T47D (cell line): ENCODE measurements around the gene EXOC4.

ENCODE experiments used
- DNase-seq, 2 experiments: peaks; one replicate each; pipeline versions ENCODE4 v3.0.0 to v3.0.0-alpha.2; 2011 to 2012; ENCODE audit warnings: low read depth in 1 of 2, low spot score in 1 of 2
- JUND ChIP-seq: IDR thresholded peaks from 2 replicates; pipeline ENCODE4 v1.6.1; 2012; ENCODE audit warnings: low read depth
- in situ Hi-C: cut with HindIII; loops from 2 replicates; pipeline ENCODE4 v1.10.0; 2016; ENCODE audit warnings: low sequenced_read_pairs, low pct_unique_long_range_greater_than_20kb

The EXOC4 gene

GRCh38 chr7:133364959-133365690 lies 112.2 kb downstream of the EXOC4 start:
- TF ChIP-seq JUND, result no peak
- DNase-seq, result no peak
- in situ Hi-C loops, result no loop called here

DNA sequence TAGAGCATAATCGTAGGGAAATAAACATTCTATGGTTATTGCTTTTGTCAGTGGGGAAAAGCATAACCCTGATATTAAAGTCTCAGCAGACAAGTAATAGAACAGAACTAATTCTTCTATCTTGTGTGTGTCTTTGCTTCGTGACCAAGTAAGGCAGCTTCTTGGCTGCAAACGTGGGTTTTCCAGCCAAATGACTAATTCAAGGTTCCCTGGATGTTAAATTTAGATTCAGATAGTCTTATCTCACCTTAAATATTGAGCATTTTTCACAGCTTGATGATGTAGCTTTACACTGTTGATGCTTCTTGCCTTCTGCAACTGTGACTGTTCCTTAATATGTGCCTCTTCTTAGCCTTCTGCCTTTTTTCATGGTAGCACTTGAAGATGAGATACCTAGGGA lies 113.0 kb downstream of the EXOC4 start:
- TF ChIP-seq JUND, result no peak
- in situ Hi-C loops, result no loop called here
- no peak for DNase-seq

DNA sequence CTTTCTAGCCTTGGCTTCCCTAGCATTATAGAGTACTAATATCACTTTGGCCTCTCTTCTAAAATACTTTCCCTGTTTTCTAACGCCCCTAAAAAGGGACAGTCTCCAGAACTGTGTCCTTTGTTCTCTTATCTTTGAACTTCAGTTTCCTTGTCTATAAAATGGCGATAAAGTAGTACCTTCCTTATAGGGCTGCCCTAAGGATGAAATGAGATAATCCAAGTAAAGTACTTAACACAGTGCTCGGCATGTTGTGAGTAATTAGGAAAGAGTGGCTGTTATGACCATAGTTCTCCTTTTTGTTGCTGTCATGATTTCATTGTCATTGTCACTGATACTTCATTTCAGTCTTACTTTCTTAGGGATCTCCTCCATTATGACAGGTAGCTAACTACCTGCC lies 114.7 kb downstream of the EXOC4 start:
- DNase-seq, result no peak
- in situ Hi-C loops, result no loop called here
- TF ChIP-seq JUND, result no peak

- no peak for TF ChIP-seq JUND
- no peak for DNase-seq
- in situ Hi-C loops, result no loop called here
Measured at GRCh38 chr7:133369130-133369529, 116.3 kb downstream of the EXOC4 start.

DNA sequence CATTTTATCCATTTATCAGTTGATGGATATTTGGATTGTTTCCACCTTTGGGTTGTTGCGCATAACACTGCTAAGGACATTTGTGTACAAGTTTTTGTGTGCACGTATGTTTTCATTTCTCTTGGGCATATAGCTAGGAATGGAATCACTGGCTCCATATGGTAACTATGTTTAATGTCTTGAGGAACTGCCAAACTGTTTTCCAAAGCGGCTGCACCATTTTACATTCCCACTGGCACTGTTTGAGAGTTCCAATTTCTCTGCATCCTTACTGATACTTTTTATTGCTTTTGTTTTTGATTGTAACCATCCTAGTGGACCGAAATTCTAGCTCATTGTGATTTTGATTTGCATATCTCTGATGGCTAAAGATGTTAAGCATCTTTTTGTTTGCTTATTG lies 118.7 kb downstream of the EXOC4 start:
- no peak for TF ChIP-seq JUND
- no peak for DNase-seq

DNA sequence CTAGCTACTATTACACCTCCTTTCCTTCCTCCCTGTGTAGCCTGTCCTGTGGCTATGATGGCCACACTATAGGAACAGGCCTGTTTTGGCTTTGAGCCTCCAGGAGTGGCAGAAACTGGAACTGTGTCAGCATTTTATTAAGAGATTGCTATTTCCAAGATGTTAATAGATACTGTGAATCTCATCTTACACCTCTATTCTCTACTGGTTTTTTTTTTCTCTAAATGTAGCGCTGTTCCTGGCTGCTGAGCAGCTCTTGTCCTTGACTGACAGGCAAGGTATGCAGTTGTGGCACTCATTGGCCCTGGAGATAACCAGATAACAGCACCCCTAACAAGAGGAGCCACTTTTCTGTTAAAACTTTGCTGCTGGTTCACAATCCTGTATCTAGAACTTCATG lies 119.5 kb downstream of the EXOC4 start:
- in situ Hi-C loops, result no loop called here
- no peak for DNase-seq
- no peak for TF ChIP-seq JUND

More for the DNA sequence above, 118.7 kb downstream of the EXOC4 start:
- in situ Hi-C loops, result no loop called here

DNA sequence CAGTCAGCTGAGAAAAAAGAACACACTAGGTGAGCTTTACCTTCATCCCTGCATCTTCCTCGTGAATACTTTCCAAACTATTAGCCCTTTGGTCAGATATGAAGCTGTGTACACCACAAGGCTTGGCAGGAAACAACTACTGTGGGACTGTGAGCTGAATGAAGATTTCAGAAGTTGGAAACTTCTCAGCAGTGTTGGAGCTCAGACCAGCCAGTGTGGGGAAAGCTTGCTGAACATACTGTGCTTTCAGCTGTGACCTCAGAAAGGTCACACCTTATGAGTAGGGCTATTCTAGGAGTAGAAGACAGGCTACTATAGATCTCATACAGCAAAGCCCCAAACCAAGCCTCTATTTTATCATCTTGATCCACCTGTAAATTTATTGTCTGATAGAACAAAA lies 123.6 kb downstream of the EXOC4 start:
- TF ChIP-seq JUND, result no peak
- in situ Hi-C loops, result no loop called here
- no peak for DNase-seq

DNA sequence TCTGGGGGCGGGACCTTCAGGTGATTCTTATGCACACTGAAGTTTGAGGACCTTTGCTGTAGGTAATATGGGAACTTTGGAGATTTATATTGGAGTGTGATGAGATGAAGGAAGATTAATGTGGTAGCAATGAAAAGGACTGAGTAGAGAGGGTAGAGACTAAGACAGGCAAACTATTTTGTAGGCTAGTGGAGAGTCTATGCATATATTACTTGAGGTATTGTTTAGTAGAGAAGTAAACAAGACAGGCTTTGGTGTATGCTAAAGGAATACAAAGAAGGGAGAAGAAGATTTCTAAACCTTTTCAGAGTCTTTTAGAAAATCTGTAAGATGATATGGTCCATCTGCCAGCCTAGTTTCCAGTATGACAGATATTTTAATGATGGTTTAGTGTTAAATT lies 129.1 kb downstream of the EXOC4 start:
- in situ Hi-C loops, result no loop called here

GRCh38 chr7:133382775-133383559 lies 130.1 kb downstream of the EXOC4 start:
- in situ Hi-C loops, result no loop called here
- TF ChIP-seq JUND, result no peak

More for the DNA sequence above, 129.1 kb downstream of the EXOC4 start:
- no peak for TF ChIP-seq JUND
- no peak for DNase-seq

GRCh38 chr7:133386205-133386604 lies 133.3 kb downstream of the EXOC4 start:
- DNase-seq, result no peak
- TF ChIP-seq JUND, result no peak
- in situ Hi-C loops, result no loop called here

More at GRCh38 chr7:133382775-133383559, 130.1 kb downstream of the EXOC4 start:
- DNase-seq, result no peak

DNA sequence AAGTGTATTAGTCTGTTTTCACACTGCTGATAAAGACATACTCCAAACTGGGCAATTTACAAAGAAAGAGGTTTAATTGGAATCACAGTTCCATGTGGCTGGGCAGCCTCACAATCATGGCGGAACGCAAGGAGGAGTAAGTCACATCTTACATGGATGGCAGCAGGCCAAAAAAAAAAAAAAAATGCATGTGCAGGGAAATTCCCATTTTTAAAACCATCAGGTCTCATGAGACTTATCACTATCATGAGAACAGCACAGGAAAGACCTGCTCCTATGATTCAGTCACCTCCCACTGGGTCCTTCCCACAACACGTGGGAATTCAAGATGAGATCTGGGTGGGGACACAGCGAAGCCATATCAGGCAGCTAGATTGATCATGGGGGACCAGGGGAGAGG lies 136.8 kb downstream of the EXOC4 start:
- DNase-seq, result no peak
- no peak for TF ChIP-seq JUND
- in situ Hi-C loops, result no loop called here

GRCh38 chr7:133391206-133391605 lies 138.3 kb downstream of the EXOC4 start:
- no peak for DNase-seq
- no peak for TF ChIP-seq JUND
- in situ Hi-C loops, result no loop called here

- TF ChIP-seq JUND, result no peak
- DNase-seq, result no peak
- in situ Hi-C loops, result no loop called here
Measured at GRCh38 chr7:133394369-133394768, 141.5 kb downstream of the EXOC4 start.
